GM19452 (cell line): ENCODE measurements around the gene IMPG2.

Experiments used
- ATAC-seq: cut with Tn5 transposase; IDR thresholded peaks from one replicate; pipeline ENCODE4 v1.9.1; 2021; ENCODE audit not compliant: unreplicated experiment

The IMPG2 gene

DNA sequence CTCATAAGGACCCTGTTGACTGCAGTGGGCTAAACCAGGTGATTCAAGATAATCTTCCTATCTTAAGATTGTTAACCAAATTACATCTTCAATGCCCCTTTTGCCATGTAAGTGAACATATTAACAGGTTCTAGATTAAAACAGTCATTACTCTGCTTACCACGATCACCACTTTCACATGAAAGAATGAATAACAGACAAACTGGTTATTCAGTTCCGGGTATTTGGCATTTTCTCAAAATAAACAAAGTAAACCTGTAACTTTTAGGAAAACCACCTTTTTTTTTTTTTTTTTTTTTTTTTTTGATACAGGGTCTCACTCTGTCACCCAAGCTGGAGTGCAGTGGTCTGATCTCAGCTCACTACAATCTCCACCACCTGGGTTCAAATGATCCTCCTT, 131.2 kb downstream of the IMPG2 start:
- ATAC-seq = no peak

DNA sequence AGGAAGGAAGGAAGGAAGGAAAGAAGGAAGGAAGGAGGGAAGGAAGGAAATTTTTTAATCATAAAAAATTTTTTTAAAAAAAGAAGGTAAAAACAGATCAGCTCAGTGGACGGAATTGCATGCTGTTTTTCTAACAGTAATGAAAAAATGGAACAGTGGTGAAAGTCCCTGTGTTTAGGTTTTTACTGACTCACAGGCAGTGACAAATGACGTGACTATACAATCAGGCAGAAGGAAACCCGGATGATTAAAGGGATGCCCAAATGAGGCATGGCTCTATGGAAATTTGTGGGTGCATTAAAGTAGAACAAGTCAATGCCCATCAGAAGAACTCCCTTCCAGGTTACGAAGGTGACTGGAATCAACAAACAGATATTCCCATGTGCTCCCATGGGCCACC, 135.0 kb downstream of the IMPG2 start:
- ATAC-seq = no peak

DNA sequence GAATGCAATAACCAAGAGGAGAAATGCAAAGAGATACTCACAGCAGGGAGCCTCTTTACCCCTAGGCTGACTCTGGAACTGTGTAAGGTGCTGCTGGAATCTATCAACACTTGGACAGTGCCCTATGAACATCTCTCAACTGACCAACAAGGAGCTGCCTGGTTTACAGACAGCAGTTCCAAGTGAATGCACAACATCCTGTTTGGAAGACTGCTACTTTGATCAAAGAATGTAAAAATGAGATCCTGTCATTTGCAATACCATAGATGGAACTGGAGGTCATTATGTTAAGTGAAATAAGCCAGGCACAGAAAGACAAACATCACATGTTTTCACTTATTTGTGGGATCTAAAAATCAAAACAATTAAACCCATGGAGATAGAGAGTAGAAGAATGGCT, 136.3 kb downstream of the IMPG2 start:
- ATAC-seq = no peak

DNA sequence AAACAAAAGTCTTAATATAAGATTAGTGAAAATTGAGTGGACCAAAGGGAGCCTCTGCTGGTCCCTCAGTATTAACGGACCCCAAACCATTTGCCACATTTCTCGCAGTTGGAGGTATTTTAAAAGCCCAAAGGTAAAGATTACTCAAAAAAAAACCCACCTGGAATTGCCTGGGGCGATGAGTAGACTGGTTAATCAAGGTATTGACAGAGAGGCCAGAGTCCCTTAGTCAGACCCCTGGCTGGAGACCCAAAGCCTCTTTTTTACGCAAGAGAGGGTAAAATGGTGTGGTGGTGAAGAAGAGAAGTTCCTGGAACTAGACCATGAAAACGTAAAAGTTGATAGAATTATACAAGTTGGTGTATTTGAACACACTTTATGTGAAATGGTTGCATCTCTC, 137.2 kb downstream of the IMPG2 start:
- ATAC-seq = no peak

DNA sequence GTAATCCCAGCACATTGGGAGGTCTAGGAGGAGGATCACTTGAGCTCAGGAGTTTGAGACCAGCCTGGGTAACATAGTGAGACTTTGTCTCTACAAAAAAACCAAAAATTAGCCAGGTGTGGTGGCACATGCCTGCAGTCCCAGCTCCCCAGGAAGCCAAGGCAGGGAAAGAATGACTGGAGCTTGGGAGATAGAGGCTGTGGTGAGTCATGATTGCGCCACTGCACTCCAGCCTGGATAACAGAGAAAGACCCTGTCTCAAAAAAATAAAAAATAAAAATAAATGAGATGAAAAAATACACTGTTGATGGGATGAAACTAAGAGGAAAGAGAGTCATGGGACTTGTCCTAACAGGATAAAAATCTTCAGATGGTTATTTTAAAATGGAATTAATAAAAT, 137.6 kb downstream of the IMPG2 start:
- ATAC-seq = no peak

DNA sequence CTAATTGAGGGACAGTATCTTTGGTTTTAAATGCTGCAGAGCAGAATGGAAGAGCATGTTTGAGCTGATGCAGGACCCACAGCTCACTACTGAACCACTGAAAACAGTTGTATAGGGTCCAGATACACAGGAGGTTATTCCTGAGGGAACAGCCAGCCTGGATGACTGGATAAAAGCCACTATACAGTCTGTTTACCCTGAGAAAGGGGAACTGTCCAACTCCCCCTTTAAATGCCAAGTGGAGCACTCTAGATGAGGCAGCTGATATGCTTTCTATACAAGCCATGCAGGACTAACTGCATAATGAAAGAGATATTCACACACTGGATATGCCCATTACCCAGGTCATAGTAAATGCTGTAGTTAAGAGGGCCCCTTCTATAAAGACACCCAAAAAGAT, 138.6 kb downstream of the IMPG2 start:
- no peak for ATAC-seq

DNA sequence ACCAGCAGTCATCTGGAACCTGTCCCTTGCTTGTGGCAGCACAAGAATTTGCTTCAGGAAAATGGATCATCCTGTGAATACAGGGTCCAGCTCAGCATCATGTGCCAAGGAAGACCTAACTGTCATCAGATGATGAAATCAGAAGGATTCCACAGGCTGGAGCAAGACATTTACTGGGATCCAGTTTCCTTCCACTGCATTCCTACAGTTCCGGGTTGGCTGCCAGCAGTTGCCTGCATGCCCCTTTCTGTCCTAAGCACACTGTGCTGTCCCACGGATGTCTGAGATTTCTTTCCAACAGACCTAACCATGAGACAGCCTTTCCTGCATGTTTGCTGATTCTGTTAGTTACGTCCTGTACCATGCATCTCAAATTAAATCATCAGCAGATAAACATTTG, 140.7 kb downstream of the IMPG2 start:
- no peak for ATAC-seq

DNA sequence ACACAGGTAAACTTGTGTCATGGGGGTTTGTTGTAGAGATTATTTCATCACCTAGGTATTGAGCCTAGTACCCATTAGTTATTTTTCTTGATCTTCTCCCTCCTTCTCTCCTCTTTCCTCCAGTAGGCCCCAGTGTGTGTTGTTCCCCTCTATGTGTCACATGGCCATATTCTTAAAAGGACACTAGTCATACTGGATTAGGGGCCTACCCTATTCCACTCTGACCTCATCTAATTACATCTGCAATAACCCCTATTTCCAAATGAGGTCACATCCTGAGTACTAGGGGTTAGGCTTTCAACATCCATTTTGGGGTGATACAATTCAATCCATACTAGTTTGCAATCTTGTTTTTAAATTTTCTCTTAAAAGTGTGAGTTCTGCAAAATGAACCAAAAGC, 142.8 kb downstream of the IMPG2 start:
- ATAC-seq = no peak
